ENCODE data around the gene TMEM237.

The TMEM237 gene

GRCh38 chr2:201643216-201643890 lies at the start of gene TMEM237:
TMEM237 (minus strand) TSS chr2:201643503; CDS start chr2:201643400, 103 bp downstream.
- Histone ChIP-seq H3K9ac (peak within 1 kb of the TSS; percentile 92), H3K27me3 (ENCODE audit: insufficient read depth, low read depth) (no peaks in the 10 kb centered on the region), H3K4me2 (peak within 1 kb of the TSS; percentile 63), H2AFZ (ENCODE audit: low read depth) (peak within 1 kb of the TSS; percentile 99), H3K27ac (peak within 1 kb of the TSS; percentile 71), H3K79me2 (ENCODE audit: insufficient read depth, low read depth) (no peaks in the 10 kb centered on the region), H4K20me1 (ENCODE audit: insufficient read depth) (no peaks in the 10 kb centered on the region), H3K4me3 (IDR thresholded peaks at IDR 0.05; ENCODE audit: insufficient read depth, low read depth, low read length) (peak within 1 kb of the TSS; percentile 83), H3K36me3 (ENCODE audit: insufficient read depth) (no peaks in the 10 kb centered on the region), H3K4me1 (ENCODE audit: low read depth, poor library complexity, severe bottlenecking) (peaks cover 8% of the 10 kb centered on the region)
- no peak for TF ChIP-seq CTCF (conservative IDR thresholded peaks at IDR 0.05; ENCODE audit: low read depth, low read length)

GRCh38 chr2:201685156-201685555 lies 41.9 kb upstream of the TMEM237 start:
- H3K79me2 ChIP-seq (ENCODE audit: insufficient read depth, low read depth): no peaks in the 10 kb centered on the region
- H3K9ac ChIP-seq: no peak overlapping the region
- no peaks in the 10 kb centered on the region for H3K4me1 ChIP-seq (ENCODE audit: low read depth, poor library complexity, severe bottlenecking)
- H2AFZ ChIP-seq (ENCODE audit: low read depth): no peak overlapping the region
- H3K4me3 ChIP-seq (IDR thresholded peaks at IDR 0.05; ENCODE audit: insufficient read depth, low read depth, low read length): no peak overlapping the region
- no peaks in the 10 kb centered on the region for H4K20me1 ChIP-seq (ENCODE audit: insufficient read depth)
- no peak overlapping the region for H3K27ac ChIP-seq
- H3K36me3 ChIP-seq (ENCODE audit: insufficient read depth): no peaks in the 10 kb centered on the region
- no peak for TF ChIP-seq CTCF (conservative IDR thresholded peaks at IDR 0.05; ENCODE audit: low read depth, low read length)
- H3K27me3 ChIP-seq (ENCODE audit: insufficient read depth, low read depth): no peaks in the 10 kb centered on the region
- H3K4me2 ChIP-seq: no peak overlapping the region

GRCh38 chr2:201680743-201681142 lies 37.4 kb upstream of the TMEM237 start:
- TF ChIP-seq CTCF (conservative IDR thresholded peaks at IDR 0.05; ENCODE audit: low read depth, low read length): peak; percentile 55
- Histone ChIP-seq H3K4me1 (ENCODE audit: low read depth, poor library complexity, severe bottlenecking) (no peaks in the 10 kb centered on the region), H3K79me2 (ENCODE audit: insufficient read depth, low read depth) (no peaks in the 10 kb centered on the region), H2AFZ (ENCODE audit: low read depth) (no peak overlapping the region), H3K36me3 (ENCODE audit: insufficient read depth) (no peaks in the 10 kb centered on the region), H3K9ac (no peak overlapping the region), H3K27me3 (ENCODE audit: insufficient read depth, low read depth) (no peaks in the 10 kb centered on the region), H3K4me2 (no peak overlapping the region), H3K4me3 (IDR thresholded peaks at IDR 0.05; ENCODE audit: insufficient read depth, low read depth, low read length) (no peak overlapping the region), H3K27ac (no peak overlapping the region), H4K20me1 (ENCODE audit: insufficient read depth) (no peaks in the 10 kb centered on the region)

GRCh38 chr2:201678401-201678800 lies 35.1 kb upstream of the TMEM237 start:
- Histone ChIP-seq H4K20me1 (ENCODE audit: insufficient read depth) (no peaks in the 10 kb centered on the region), H3K4me3 (IDR thresholded peaks at IDR 0.05; ENCODE audit: insufficient read depth, low read depth, low read length) (no peak overlapping the region), H2AFZ (ENCODE audit: low read depth) (no peak overlapping the region), H3K27ac (no peak overlapping the region), H3K36me3 (ENCODE audit: insufficient read depth) (no peaks in the 10 kb centered on the region), H3K4me1 (ENCODE audit: low read depth, poor library complexity, severe bottlenecking) (no peaks in the 10 kb centered on the region), H3K9ac (no peak overlapping the region), H3K79me2 (ENCODE audit: insufficient read depth, low read depth) (no peaks in the 10 kb centered on the region), H3K27me3 (ENCODE audit: insufficient read depth, low read depth) (no peaks in the 10 kb centered on the region), H3K4me2 (no peak overlapping the region)
- TF ChIP-seq CTCF (conservative IDR thresholded peaks at IDR 0.05; ENCODE audit: low read depth, low read length): no peak

Data from KMS-11 (cell line).